ENCODE measurements around the gene PLPP3.

The PLPP3 gene

DNA sequence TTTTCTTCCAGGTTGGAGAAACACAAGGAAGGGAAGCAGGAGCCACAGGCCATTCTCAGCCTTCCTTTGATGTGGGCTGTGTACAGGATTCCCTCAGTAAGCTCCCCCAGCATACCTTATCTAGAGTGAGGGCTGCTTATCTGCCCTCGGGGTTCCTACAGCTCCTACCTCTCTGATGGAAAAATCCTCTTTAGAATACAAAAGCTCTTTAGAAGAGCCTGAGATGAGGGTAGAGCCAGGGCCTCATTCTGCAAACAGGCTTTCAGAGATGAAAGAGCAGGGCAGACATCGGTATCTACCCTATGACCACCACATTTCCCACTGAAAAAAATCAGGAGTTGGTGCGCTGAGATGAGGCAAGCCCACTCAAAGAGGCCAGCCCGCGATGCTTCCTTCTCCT lies 85.1 kb downstream of the PLPP3 start:
- DNase-seq, result no peak

DNA sequence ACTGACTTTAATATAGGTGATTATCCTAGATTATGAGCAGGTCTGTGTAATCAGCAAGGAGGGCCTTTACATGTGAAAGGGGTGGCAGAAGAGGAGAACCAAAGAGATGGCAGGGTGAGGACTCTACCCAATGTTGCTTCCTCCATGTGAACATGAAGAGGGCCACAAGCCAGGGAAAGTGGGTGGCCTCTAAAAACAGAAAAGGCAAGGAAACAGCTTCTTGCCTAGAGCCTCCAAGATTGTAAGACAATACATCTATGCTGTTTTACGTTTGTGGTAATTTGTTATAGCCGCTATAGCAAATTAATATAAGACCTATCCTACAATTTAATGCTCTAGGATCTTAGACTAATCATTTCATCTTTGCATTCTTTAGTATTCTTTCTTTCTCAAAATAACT lies 85.5 kb downstream of the PLPP3 start:
- DNase-seq, result no peak

DNA sequence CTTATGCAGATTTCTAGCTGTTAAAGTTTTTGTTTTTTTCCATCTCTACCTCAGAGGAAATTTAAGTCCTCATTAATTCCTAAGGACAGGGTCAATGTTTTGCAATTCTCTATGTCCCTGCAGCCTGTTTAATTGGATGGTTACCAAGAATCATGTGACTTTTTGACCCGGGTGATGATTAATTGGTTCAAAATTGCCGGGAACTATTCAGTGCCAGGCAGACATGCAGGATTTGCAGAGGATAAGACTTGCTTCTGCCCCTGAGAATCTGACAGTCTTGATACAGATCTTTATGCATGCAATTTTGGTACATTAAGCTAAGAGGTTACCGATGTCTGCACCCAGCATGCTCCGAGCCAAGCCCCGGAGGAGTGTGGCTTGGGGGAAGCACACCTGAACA lies 87.9 kb downstream of the PLPP3 start:
- peak; percentile 39 for DNase-seq

GRCh38 chr1:56490619-56491018 lies 88.7 kb downstream of the PLPP3 start:
- no peak for DNase-seq

GRCh38 chr1:56489695-56490094 lies 89.7 kb downstream of the PLPP3 start:
- DNase-seq, result no peak

GRCh38 chr1:56484695-56485094 lies 94.7 kb downstream of the PLPP3 start:
- DNase-seq, result no peak

DNA sequence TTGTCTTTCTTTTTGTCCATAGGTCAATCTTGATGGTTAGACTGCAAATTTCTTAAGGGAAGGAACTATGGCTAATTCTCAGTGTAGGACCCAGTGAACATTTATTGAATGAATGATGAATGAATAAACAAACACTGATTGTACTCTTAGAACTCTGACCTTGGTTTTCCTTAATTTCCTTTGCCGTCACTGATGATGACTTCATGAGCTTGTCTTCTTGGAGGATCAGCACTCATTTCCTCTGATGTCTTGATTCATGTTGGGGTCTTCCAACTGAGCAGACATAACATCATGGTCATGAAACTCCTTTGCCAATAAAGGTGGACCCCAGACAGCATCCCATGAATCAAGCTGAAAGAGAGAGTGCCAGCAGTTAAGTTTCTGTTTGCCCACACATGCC lies 96.3 kb downstream of the PLPP3 start:
- DNase-seq, result no peak

DNA sequence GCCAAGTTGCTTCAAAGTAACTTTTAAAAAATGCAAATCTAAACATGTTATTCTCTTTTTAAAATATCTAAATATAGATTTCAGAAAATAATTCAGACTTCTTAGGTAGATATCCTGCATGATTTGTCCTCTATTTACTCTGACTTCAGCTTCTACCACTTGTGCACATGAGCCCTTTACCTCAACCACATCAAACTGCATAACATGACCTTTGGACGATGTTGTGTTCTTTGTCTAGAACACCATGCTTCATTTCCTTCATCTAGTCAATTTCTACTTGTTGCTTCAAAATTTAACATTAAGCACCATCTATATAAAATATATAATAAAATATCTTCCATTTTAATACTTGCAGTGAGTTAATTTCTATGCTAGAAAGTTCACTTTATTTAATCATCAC lies 96.9 kb downstream of the PLPP3 start:
- no peak for DNase-seq

GRCh38 chr1:56481140-56481694 lies 98.1 kb downstream of the PLPP3 start:
- no peak for DNase-seq

DNA sequence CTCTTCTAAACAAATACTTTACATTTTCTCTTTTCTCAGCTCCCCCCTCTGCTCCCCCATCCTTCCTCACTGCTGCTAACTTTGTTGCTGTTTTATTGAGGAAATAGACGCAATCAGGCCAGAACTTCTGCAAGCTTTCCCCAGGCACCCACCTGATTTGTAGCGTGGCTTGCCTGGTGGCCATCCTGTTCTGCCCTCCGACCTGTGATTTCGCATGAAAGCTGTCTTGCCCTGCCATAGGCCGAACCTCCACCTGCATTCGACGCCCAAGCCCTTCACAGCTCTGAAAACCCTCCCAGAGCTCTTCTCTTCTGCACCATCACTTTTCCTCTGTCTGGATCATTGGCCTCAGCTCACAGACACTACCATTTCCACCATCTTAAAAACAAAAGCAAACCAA lies 100.6 kb downstream of the PLPP3 start:
- DNase-seq, result no peak

- DNase-seq, result peak; percentile 73
These were observed 101.9 kb downstream of the PLPP3 start for GRCh38 chr1:56477164-56478111.

DNA sequence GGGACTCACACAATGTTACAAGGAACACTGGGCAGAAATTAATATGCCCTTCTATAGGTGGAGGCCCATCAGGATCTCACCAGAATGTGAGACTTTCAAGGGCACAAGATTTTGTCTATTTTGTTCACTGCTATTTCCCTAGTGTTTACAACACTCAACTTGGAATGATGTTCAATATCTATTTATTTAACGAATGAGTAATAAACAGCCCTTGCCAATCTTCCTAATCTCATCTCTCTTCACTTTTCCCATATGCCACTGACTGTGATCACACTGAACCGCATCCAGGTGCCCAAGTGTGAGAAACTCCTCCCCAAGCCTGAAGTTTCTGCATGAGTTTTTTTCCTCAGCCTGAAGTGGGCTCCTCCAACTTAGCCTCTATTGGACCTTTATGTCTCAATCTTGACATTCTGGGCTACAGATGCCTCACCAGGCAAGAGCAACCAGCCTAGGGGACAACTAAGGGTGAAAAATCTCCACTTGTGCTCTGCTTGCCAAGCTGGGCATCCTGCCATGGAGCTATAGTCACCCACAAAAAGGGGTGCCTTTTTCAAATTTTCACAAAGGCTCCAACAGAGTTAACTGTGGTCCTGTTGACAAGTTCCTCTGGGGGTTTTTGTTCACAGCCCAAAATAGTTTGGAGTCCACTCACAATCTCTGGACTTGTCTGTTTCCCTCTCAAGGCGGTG lies 105.6 kb downstream of the PLPP3 start:
- peak; percentile 22 for DNase-seq

DNA sequence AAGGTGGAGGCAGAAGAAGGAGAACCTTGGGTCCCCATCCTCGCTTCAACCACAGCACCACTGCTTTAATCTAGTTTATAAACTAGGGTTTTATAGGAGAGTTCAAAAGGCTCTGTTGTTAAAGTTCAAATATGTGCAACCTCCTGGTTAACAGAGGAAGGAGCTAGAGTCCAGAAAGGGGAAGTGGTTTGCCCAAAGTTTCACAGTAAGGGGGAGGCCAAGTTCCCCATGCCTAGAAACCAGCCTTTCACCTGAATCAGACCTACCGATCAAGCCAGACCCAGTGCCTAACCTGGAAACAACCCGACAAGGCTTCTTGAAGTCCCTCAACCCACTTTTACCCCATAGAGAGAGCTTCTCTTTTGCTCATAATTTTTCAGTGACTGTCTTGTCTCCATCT lies 106.5 kb downstream of the PLPP3 start:
- DNase-seq, result no peak

GRCh38 chr1:56469640-56470371 lies 109.6 kb downstream of the PLPP3 start:
- peak; percentile 44 for DNase-seq

GRCh38 chr1:56468518-56468917 lies 110.8 kb downstream of the PLPP3 start:
- DNase-seq, result no peak

GRCh38 chr1:56466538-56466937 lies 112.8 kb downstream of the PLPP3 start:
- no peak for DNase-seq

DNA sequence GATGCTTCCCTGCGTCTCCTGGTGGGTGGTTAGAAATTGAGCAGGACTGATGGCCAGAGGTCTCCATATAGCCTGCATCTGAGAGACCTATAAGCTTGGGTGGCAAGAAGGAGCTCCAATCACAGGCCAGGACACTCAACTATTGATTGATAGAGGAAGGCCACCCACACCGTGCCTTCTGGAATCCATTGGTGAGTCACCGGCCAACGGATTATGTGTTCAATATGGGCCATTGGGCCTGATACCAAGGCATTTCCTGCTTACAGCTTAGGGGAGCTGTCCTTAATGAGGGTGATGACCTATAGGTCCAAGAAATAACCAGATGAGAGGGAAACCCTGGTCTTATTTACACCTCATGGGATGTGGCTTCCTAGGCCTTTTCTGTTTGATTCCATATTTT lies 115.1 kb downstream of the PLPP3 start:
- DNase-seq, result no peak

DNA sequence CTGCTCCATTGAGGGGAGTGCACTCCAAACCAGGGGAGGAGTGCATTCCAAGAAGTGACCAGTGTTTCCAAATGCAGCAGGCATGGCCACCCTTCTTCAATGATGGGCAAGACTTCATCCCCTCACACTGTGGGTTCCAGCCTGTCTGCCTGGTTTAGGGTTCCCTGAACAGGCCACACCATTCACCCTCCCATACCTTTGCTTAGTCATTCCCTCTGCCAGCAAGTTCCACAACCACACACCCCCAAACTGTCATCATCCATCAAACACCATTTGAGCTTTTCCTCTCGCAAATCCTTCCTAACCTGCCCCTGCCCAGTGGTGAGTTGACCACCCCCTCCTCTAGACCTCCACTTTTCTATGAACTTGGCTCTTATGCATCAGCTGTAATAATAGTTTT lies 116.0 kb downstream of the PLPP3 start:
- no peak for DNase-seq

DNA sequence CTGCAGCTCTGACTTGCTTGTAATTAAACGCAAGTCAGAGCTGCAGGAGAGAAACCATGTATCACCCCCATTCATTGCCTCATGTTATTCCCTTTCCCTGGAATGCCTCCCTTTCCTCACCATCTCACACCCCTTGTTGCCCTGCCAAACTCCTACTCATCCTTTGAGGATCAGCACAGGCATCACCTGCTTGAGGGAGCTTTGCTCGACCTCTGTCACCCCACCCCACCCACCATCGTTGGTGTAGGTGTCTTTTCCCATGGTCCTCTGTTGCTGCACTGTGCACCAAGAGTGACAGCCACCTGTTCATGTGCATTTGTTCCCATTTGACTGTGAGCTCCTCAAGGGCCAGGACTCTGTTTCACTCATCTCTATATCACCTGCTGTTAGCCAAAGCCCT lies 117.2 kb downstream of the PLPP3 start:
- DNase-seq, result no peak

- no peak for DNase-seq
These were observed 117.9 kb downstream of the PLPP3 start for GRCh38 chr1:56461158-56462127.

DNA sequence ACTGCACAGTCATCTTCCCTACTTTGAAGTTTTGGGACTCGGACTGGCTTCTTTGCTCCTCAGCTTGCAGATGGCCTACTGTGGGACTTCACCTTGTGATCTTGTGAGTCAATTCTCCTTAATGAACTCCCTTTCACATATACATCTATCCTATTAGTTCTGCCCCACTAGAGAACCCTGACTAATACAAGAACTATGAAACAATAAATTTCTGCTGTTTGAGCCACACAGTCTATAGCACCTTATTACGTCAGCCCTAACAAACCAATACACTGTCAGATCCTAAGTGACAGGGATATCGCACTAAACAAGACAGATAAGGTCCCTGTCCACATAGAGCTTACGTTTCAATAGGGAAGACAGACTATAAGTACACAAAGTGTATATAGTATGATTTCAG lies 120.1 kb downstream of the PLPP3 start:
- no peak for DNase-seq
